Bronchus fibroblast of lung (primary cell): ENCODE data around the gene PDLIM3. TPM values are rescaled to one million over a fixed set of nuclear protein-coding genes. Genes with fewer than 3 reads are reported as not detected.

ENCODE experiments used
- total RNA-seq: library from RNA; depleted of rRNA; stranded (reverse); fragments of >200 nt; gene quantifications from 2 replicates; pipeline ENCODE4 v1.2.3, GENCODE V29; 2015

The PDLIM3 gene
- 7.9 and 20.1 TPM in 2 replicates for total RNA-seq

DNA sequence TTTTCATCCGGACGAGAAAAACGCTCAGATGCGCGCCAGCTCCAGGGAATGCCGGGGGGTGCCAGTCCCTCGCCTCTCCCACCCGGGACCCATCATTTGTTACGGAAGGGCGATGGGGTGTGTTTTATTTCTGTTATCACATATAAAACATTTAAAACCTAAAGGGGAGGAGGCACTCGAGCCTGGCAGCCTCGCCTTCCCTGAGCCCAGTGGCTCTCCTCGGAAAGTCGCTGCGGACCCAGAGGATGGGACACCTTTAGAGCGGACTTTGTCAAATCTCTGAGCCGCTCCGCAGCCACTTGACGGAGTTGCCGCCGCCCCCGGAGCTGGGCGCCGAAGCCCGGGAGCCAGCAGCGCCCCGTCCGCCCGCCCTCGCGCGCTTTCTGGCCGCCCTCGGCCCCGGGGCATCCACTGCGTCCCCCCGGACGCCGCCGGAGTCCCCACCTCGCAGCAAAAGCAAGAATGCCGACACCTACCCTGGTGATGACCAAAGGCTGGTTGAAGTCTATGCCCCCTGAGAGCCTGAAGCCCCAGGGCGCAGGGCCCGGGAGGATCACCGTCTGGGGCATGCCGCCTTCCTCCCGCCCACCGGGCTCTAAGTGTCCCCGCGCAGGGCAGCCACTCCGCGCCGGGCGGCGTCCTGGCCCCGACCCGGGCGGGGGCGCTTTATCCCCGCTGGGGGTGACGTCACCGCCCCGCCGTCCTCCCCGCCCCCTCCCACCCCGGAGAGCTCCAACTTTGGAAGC, at the start of gene PDLIM3:
Gene PDLIM3, minus strand, starts transcription at position 642 of the 746 bp plus-strand sequence. Its CDS starts 73 bp downstream, at position 569.

GRCh38 chr4:185471235-185472102, 63.8 kb downstream of the PDLIM3 start, which contains the start of gene CCDC110:
Gene CCDC110, minus strand, starts transcription at chr4:185471733. Its CDS starts 50 bp downstream, at chr4:185471683.

Other genes with a start within 250 kb of the PDLIM3 start
- gene LRP2BP, start 139.6 kb downstream of the PDLIM3 start, total RNA-seq = under 0.01 and 0.34 TPM in 2 replicates
- 1.9 and 2.2 TPM in 2 replicates for gene ANKRD37, start 138.7 kb downstream of the PDLIM3 start, total RNA-seq
- 23.6 and 25.7 TPM in 2 replicates for gene UFSP2, start 109.5 kb downstream of the PDLIM3 start, total RNA-seq
- gene CCDC110, start 63.8 kb downstream of the PDLIM3 start, total RNA-seq = 0.45 TPM in 1 of 2 replicates, not detected in the other